HEK293 (cell line): ENCODE data around the gene RGS7.

Experiments used
- CTCF ChIA-PET: fragments of 350-600 bp; formaldehyde crosslinking; extraction: SDS; loops from one replicate; lab custom pipeline; 2021; ENCODE audit warnings: antibody characterized with exemption; lab: Yijun Ruan, JAX
- POLR2A ChIA-PET: fragments of 300-600 bp; formaldehyde crosslinking; extraction: SDS; loops from one replicate; lab custom pipeline; 2020; ENCODE audit warnings: antibody characterized with exemption, inconsistent platforms; lab: Yijun Ruan, JAX
- H3K27ac ChIP-seq: fragments of 200-500 bp; sonication (Bioruptor generic); 2 replicates; pipeline ENCODE4 v1.5.1; 2014; ENCODE audit warnings: low read depth, low read length, control low read depth, inconsistent platforms; ENCODE audit errors: extremely low read depth
- H3K36me3 ChIP-seq, 2 experiments: fragments of 200-500 bp in 1 of 2; sonication (Bioruptor generic) in 1 of 2; 1 replicate in 1 of 2; 2 replicates in 1 of 2; pipeline ENCODE4 v1.5.1; 2014 to 2017; ENCODE audit warnings: inconsistent platforms in 2 of 2, low read length in 2 of 2; ENCODE audit not compliant: control insufficient read depth in 2 of 2, insufficient read depth in 1 of 2
- H3K4me1 ChIP-seq: fragments of 200-500 bp; sonication (Bioruptor generic); 2 replicates; pipeline ENCODE4 v1.5.1; 2014; ENCODE audit warnings: mild to moderate bottlenecking, low read length, inconsistent platforms; ENCODE audit not compliant: control insufficient read depth, insufficient read depth
- H3K4me3 ChIP-seq: 2 replicates; pipeline ENCODE4 v1.5.1; 2011; ENCODE audit warnings: low read depth, mild to moderate bottlenecking, control low read depth, low read length, moderate library complexity
- H3K9me3 ChIP-seq: fragments of 200-500 bp; sonication (Bioruptor generic); 2 replicates; pipeline ENCODE4 v1.5.1; 2014; ENCODE audit warnings: low read depth, low read length, inconsistent platforms; ENCODE audit not compliant: control insufficient read depth, insufficient read depth
- BCL11A ChIP-seq: fragments of 450-650 bp; formaldehyde crosslinking; IDR thresholded peaks from 2 replicates; pipeline ENCODE4 v1.5.1; 2016; ENCODE audit warnings: low read depth, missing biosample characterization, missing genetic modification characterization
- KLF10 ChIP-seq: fragments of 450-650 bp; IDR thresholded peaks from 2 replicates; pipeline ENCODE4 v1.5.1; 2018; ENCODE audit warnings: missing biosample characterization, mild to moderate bottlenecking, missing genetic modification characterization
- PRDM1 ChIP-seq: fragments of 450-650 bp; formaldehyde crosslinking; IDR thresholded peaks from 2 replicates; pipeline ENCODE4; 2016; ENCODE audit warnings: missing biosample characterization, missing genetic modification characterization
- SP3 ChIP-seq: fragments of 450-650 bp; formaldehyde crosslinking; IDR thresholded peaks from 2 replicates; pipeline ENCODE4 v1.5.1; 2016; ENCODE audit warnings: missing biosample characterization, missing genetic modification characterization
- ZBTB17 ChIP-seq: fragments of 450-650 bp; formaldehyde crosslinking; IDR thresholded peaks from 2 replicates; pipeline ENCODE4 v1.5.1; 2016; ENCODE audit warnings: missing biosample characterization, missing genetic modification characterization
- ZBTB7A ChIP-seq: fragments of 450-650 bp; formaldehyde crosslinking; IDR thresholded peaks from 2 replicates; pipeline ENCODE4 v1.5.1; 2016; ENCODE audit warnings: low read depth, missing biosample characterization, missing genetic modification characterization
- ZFP37 ChIP-seq: fragments of 450-650 bp; formaldehyde crosslinking; IDR thresholded peaks from 2 replicates; pipeline ENCODE4 v1.5.1; 2016; ENCODE audit warnings: missing biosample characterization, missing genetic modification characterization
- ZNF112 ChIP-seq: fragments of 450-650 bp; formaldehyde crosslinking; IDR thresholded peaks from 2 replicates; pipeline ENCODE4 v1.5.0; 2017; ENCODE audit warnings: missing biosample characterization, missing genetic modification characterization
- ZNF132 ChIP-seq: fragments of 450-650 bp; formaldehyde crosslinking; IDR thresholded peaks from 2 replicates; pipeline ENCODE4 v1.5.1; 2017; ENCODE audit warnings: missing biosample characterization, missing genetic modification characterization, borderline replicate concordance
- ZNF155 ChIP-seq: fragments of 450-650 bp; formaldehyde crosslinking; IDR thresholded peaks from 2 replicates; pipeline ENCODE4 v1.5.1; 2016; ENCODE audit warnings: missing biosample characterization, missing genetic modification characterization
- ZNF292 ChIP-seq: fragments of 450-650 bp; formaldehyde crosslinking; IDR thresholded peaks from 2 replicates; pipeline ENCODE4 v1.5.1; 2016; ENCODE audit warnings: low read depth, missing biosample characterization, missing genetic modification characterization, borderline replicate concordance
- ZNF404 ChIP-seq: fragments of 450-650 bp; formaldehyde crosslinking; IDR thresholded peaks from 2 replicates; pipeline ENCODE4 v1.5.1; 2017; ENCODE audit warnings: missing biosample characterization, missing genetic modification characterization
- ZNF449 ChIP-seq: fragments of 450-650 bp; formaldehyde crosslinking; IDR thresholded peaks from 2 replicates; pipeline ENCODE4 v1.5.1; 2017; ENCODE audit warnings: missing biosample characterization, mild to moderate bottlenecking, missing genetic modification characterization, moderate library complexity
- ZNF529 ChIP-seq: fragments of 450-650 bp; formaldehyde crosslinking; IDR thresholded peaks from 2 replicates; pipeline ENCODE4 v1.5.1; 2017; ENCODE audit warnings: missing genetic modification characterization, missing biosample characterization; ENCODE audit not compliant: insufficient replicate concordance
- ZNF585B ChIP-seq: fragments of 450-650 bp; formaldehyde crosslinking; IDR thresholded peaks from 2 replicates; pipeline ENCODE4 v1.5.1; 2016; ENCODE audit warnings: missing biosample characterization, missing genetic modification characterization
- ZNF624 ChIP-seq: fragments of 450-650 bp; formaldehyde crosslinking; IDR thresholded peaks from 2 replicates; pipeline ENCODE4 v1.5.1; 2017; ENCODE audit warnings: missing biosample characterization, missing genetic modification characterization
- ZNF776 ChIP-seq: fragments of 450-650 bp; formaldehyde crosslinking; IDR thresholded peaks from 2 replicates; pipeline ENCODE4 v1.5.0; 2017; ENCODE audit warnings: missing biosample characterization, missing genetic modification characterization, borderline replicate concordance
- TF ChIP-seq, protein P1 (sequence below): fragments of 450-650 bp; formaldehyde crosslinking; IDR thresholded peaks from 2 replicates; pipeline ENCODE4 v1.5.1; 2017; ENCODE audit warnings: missing biosample characterization, missing genetic modification characterization
- TF ChIP-seq, protein P2 (sequence below): fragments of 450-650 bp; formaldehyde crosslinking; IDR thresholded peaks from 2 replicates; pipeline ENCODE4 v1.5.1; 2016; ENCODE audit warnings: missing biosample characterization, missing genetic modification characterization, low read depth

Gene RGS7

GRCh38 chr1:240801442-240801841, 555.6 kb downstream of the RGS7 start:
- TF ChIP-seq ZNF155 (tag by site-specific recombination), result no peak
- no peak for TF ChIP-seq ZNF624 (tag by site-specific recombination)
- TF ChIP-seq SP3, result no peak
- TF ChIP-seq ZNF132 (tag by site-specific recombination), result no peak
- no peak for TF ChIP-seq ZBTB17 (tag by site-specific recombination)
- TF ChIP-seq ZFP37 (tag by site-specific recombination), result no peak
- no peak for TF ChIP-seq ZNF776 (tag by site-specific recombination)
- TF ChIP-seq BCL11A, result no peak
- peaks cover 5% of the 10 kb centered on the region; the same call in 1 of the 2 replicates for H3K4me1 ChIP-seq
- no peaks in the 10 kb centered on the region for H3K9me3 ChIP-seq
- POLR2A ChIA-PET, result no interaction called here
- H3K36me3 ChIP-seq, result no peaks in the 10 kb centered on the region
- H3K4me3 ChIP-seq, result no peak overlapping the region
- CTCF ChIA-PET, result no interaction called here
- H3K27ac ChIP-seq, result no peak overlapping the region

DNA sequence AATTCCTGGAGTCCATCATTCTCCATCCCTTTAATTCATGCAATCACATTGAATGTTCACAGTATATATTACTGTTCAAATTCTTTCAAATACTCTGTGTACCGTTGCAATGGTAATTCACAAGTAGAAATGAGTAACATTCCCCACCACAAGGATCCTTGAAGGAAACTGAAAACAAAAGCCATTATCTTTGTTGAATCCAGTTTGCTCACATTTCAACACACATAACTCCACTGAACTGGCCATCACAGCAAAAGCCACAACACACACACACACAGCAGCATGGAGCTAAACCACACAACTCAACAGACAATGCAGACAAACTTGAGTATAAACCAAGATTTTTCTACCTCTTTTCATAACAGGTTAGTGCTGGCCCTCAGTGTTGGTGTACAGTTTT, 556.7 kb downstream of the RGS7 start:
- no peaks in the 10 kb centered on the region for H3K36me3 ChIP-seq
- no peaks in the 10 kb centered on the region for H3K9me3 ChIP-seq
- POLR2A ChIA-PET, result no interaction called here
- H3K4me1 ChIP-seq, result peaks cover 5% of the 10 kb centered on the region; the same call in 1 of the 2 replicates
- no peak overlapping the region for H3K4me3 ChIP-seq
- CTCF ChIA-PET, result no interaction called here
- TF ChIP-seq KLF10 (tag by site-specific recombination), result no peak
- TF ChIP-seq ZNF404 (tag by site-specific recombination), result no peak
- H3K27ac ChIP-seq, result no peak overlapping the region

DNA sequence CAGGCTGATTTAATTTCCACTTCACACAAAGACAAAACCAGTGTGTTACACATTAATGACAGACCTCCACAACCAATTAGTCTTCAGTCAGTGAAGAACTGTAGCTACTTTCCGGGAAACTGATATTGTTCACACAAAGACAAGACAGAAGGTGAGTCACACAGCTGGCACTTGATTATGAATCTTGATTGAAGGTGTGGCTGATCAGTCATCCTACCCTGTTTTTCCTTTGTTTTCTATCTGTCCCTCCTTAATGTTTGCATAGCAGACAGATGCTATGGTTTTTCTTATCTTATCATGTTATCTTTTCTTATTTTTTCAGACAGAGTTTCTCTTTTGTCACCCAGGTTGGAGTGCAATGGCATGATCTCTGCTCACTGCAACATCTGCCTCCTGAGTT, 560.0 kb downstream of the RGS7 start:
- no peak overlapping the region for H3K27ac ChIP-seq
- ChIA-PET POLR2A (no interaction called here), CTCF (no interaction called here)
- H3K9me3 ChIP-seq, result no peaks in the 10 kb centered on the region
- H3K4me1 ChIP-seq, result no peaks in the 10 kb centered on the region
- TF ChIP-seq PRDM1 (tag by site-specific recombination) (0 out of 2 replicates have a peak, but pooled peaks have one; percentile 18), ZNF585B (no peak), ZNF112 (tag by site-specific recombination) (0 out of 2 replicates have a peak, but pooled peaks have one; percentile 16), ZBTB7A (tag by site-specific recombination) (no peak), ZNF529 (tag by site-specific recombination) (no peak), ZNF292 (tag by site-specific recombination) (no peak), ZNF449 (tag by site-specific recombination) (no peak), ZNF776 (tag by site-specific recombination) (no peak)
- TF ChIP-seq, protein P1, sequence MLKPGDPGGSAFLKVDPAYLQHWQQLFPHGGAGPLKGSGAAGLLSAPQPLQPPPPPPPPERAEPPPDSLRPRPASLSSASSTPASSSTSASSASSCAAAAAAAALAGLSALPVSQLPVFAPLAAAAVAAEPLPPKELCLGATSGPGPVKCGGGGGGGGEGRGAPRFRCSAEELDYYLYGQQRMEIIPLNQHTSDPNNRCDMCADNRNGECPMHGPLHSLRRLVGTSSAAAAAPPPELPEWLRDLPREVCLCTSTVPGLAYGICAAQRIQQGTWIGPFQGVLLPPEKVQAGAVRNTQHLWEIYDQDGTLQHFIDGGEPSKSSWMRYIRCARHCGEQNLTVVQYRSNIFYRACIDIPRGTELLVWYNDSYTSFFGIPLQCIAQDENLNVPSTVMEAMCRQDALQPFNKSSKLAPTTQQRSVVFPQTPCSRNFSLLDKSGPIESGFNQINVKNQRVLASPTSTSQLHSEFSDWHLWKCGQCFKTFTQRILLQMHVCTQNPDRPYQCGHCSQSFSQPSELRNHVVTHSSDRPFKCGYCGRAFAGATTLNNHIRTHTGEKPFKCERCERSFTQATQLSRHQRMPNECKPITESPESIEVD (tag by site-specific recombination), result no peak
- TF ChIP-seq, protein P2, sequence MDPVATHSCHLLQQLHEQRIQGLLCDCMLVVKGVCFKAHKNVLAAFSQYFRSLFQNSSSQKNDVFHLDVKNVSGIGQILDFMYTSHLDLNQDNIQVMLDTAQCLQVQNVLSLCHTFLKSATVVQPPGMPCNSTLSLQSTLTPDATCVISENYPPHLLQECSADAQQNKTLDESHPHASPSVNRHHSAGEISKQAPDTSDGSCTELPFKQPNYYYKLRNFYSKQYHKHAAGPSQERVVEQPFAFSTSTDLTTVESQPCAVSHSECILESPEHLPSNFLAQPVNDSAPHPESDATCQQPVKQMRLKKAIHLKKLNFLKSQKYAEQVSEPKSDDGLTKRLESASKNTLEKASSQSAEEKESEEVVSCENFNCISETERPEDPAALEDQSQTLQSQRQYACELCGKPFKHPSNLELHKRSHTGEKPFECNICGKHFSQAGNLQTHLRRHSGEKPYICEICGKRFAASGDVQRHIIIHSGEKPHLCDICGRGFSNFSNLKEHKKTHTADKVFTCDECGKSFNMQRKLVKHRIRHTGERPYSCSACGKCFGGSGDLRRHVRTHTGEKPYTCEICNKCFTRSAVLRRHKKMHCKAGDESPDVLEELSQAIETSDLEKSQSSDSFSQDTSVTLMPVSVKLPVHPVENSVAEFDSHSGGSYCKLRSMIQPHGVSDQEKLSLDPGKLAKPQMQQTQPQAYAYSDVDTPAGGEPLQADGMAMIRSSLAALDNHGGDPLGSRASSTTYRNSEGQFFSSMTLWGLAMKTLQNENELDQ (tag by site-specific recombination), result no peak
- H3K36me3 ChIP-seq, result no peaks in the 10 kb centered on the region
- H3K4me3 ChIP-seq, result no peak overlapping the region
